ENCODE data around the gene PYROXD2.
"Not testable (repeated sequence)": the region's sequence is repeated elsewhere in the genome, so short reads cannot be mapped to it uniquely, and the experiment has no call there.

PYROXD2 gene

DNA sequence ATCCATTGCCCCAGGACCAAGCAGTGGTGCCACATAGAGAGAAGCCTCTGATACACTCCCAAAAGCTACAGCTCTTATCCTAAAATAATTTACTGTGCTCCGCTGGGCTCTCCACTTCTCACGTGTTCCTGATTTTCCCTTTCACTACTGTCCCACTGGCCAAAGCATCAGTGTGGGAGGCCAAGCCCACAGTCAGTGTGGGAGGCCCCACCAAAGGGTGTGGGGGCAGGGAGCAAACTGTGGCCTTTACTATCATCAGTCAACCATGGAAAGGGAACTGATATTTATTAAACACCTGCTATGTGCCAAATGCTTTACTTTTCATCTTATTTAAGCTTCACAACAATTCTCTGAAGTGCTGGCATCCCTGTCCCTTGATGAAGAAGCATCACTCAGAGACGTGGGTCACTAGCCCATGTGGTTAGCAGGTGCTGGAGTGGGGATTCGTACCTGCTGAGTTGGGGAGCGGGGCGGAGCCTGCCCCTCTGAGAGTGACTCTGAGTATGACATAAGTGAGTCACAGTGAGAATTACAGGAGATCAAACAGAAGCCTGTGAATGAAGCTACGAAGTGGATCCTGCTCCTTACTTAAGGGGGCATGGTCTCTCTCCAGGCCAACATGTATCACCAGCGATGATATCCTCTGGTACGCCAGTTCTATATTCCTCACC, 50.4 kb downstream of the PYROXD2 start:
- FAIRE-seq = no peak

DNA sequence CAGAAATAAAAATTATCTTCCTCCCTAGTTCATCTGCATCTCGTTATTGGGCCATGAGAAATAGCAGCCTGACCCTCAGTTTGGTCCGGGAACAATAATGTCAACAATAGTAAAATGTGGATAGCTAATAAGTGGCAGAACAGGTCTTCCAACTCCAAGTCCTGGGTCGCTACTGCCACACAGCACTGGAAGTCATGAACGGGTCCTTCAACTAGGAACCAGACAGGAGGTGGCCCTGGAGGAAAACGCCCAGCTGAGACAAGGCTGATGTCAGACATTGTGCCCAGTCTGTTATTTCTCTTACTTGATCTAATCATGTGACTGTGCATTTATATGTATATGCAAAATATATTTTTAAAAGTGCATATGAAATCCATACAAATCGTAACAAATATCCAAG, 51.8 kb downstream of the PYROXD2 start:
- FAIRE-seq = no peak

DNA sequence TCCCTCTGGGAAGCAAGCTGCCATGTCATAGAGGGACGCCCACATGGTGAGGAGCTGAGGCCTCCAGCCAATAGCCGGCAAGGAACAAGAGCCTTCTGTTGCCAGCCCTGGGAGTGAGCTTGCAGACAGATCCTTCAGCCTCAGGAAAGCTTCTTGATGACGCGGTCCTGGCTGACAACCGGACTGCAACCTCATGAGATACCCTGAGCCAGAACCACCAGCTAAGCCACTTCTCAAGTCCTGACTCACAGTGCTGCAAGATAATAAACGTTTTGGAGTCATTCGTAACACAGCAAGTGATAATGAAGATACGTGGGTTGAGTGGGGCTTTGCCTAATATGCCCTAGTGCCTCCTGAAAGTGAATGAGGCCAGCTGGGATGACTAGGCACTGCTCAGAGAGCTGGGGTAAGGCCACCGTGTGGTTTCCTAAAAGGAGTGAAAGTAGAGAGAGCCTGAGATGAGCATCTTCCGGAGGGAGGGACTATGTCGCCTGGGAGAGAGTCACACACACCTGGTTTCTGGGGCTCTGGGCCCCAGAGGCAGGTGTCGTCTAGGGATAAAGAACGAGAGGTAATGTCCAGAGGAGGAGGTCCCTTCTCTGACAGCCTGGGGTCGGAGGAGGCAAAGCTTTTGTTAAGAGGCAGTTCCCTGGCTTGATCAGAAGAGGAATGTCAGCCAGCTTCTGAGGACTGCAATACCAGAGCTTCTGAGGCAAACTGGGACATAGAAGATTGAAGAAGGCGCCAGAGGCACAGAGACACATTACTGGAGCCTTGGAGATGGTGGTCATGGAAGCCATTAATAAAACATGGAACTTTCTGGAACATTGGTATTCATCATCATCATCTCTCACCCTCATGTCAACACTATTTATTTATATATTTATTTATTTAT, 53.6 kb downstream of the PYROXD2 start:
- FAIRE-seq = no peak

DNA sequence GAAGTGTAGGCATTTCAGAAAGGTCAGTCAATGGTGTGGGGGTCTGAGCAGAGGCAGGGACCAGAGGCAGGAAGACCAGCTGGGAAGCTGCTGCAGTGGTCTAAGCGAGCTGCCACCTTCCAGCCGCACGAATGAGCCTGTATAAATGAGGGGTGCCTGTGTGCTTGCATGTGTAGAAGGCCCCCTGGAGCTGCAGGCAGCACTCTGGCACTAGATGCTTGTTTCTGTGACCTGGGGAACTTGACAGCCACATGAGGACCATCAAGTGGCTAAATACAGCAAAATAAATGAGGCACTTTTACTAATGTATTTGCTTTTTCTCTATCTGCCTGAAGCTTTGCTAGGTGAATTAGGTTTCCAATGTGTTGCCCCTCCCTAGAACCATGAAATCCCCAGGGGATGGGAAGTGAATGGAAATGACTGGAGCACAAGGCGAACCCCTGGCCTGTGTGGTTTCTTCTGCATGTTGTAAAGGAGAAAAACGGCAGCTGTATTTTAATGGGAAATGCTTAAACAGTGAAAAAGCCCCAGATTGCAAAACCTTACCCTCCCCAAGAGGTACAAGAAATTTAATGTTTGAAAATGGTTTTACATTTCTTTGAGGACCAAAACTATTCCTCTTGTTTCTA, 57.7 kb downstream of the PYROXD2 start:
- FAIRE-seq = no peak

DNA sequence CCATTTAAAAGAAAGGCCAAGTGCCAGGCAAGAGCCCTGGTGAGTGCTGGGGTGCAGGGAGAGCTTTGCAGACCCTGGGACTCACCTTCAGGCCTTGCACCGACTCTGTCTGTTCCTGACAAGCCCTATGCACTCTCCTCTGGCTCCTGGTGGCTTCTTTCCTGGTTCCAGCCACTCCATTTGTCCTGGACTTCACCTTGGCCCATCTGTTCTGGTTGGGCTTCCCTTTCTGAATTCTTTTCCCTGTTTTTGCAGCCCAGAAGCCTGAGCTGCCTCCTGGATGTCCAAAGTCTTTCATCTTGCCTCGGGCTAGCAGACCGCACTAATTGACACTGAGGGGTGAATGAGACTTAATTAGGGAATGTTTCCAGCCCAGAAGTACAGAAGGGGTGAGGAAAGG, 60.5 kb downstream of the PYROXD2 start:
- FAIRE-seq = no peak

DNA sequence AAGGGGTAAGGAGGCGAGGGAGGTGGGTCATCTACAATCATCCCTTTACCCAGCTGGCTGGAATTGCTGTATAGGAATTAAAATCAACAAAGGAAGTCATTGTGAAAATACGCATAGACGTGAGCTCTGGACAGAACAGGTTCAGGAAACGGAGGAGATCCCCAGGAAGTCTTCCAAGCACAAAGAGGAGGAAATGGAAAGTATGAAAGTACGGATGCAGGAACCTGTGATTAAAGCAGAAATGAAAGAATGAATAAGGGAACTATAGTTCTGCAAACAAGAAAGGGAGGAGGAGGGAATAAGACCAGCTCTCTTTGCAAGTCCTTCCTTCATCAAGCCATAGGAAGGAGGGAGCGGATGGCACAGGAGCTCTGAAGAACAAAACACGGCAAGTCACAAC, 61.8 kb downstream of the PYROXD2 start:
- FAIRE-seq = no peak

DNA sequence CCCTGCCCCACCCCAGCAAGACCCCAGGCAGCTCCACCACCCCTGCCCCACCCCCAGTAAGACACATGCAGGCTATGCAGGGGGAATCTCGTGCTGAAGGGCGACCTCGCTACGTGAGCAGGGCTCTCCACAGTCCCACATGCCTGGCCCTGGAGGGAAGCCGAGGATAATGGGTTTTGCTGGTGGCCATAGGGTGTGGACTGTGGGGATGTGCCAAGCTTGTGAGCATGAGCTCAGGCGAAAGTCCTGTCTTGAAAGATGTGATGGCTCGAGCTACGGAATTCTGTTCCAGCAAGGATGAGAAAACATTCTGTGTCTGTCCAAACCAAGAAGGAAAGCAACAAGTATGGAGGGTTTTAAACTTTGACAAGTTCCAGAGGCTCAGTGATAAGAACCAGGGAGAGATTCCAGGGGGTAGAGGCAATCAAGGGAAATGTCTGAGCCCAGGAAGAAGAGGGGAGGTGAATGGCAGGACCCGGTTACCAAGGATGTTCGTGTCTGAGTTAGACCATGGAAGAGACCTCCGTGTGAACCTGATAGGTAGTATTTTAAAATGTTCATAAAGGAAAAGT, 63.1 kb downstream of the PYROXD2 start:
- FAIRE-seq = no peak

DNA sequence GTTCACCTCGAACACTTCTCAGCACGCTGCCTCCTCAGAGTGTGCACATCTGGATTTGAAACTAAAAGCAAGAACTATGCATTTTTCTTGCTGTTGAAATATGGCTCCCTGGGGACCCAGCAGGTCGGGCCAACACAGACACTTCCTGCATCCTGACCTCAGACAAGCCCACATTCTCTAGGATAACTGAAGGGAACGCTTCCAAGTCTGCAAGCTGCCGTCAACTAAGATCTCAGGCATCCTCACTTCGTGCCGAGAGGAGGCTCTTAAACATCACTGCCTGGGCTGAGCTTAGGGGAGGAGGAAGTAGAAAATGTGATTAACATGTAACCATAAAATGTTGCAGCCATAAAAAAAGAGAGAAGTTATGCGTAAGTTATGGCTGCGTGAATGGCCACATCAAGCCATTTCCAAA, 65.5 kb downstream of the PYROXD2 start:
- no peak for FAIRE-seq

DNA sequence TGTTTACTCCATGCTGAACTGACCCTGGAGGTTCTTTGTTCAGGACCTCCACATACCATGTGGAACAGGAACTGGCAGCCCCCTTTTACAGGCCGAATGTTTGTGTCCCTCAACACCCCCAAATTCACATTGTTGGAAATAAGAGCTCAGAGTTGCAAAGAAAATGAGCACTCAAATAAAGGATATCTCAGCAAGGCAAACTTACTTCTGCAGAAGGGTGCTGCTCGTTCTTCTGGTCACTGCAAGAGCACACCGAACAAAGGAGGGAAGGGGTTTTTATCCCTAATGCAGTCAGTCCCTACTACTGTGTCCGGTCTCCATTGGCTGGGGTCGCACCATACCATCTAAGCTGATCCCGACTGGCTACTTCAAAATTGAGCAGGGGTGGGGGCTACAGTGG, 68.1 kb downstream of the PYROXD2 start:
- FAIRE-seq = no peak

DNA sequence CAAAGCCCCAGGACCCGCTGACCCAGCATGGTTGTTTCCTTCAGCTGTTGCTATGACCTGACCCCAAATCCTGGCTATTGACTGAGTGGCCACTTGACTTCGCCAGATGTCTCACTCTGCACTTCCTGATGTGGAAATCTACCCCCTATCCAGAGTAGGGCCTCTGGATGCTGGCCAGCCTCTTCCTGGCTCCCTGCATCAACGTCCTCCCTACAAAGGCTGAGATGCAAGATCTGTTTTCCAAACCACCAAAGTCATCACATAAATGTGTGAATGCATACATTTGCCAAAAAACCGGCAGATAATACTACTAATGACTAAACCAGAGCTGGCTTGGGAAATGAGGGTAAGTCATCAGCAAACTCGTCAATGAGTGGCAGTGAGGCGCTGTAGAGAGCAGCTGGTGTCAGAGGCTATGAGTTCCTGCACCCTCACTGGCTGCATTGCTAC, 70.4 kb downstream of the PYROXD2 start:
- no peak for FAIRE-seq

DNA sequence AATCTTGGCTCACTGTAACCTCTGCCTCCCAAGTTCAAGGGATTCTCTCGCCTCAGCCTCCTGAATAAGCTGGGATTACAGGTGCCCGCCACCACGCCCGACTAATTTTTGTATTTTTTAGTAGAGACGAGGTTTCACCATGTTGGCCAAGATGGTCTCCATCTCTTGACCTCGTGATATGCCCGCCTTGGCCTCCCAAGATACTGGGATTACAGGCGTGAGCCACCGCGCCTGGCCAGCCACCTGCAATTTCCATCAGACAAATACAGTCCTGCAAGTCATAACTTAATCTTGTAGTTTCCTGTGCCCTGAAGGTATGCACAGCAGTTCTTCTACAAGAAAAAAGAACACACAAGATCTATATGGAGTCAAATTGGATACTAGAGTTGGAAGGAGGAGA, 73.3 kb downstream of the PYROXD2 start:
- not testable (repeated sequence) for FAIRE-seq

DNA sequence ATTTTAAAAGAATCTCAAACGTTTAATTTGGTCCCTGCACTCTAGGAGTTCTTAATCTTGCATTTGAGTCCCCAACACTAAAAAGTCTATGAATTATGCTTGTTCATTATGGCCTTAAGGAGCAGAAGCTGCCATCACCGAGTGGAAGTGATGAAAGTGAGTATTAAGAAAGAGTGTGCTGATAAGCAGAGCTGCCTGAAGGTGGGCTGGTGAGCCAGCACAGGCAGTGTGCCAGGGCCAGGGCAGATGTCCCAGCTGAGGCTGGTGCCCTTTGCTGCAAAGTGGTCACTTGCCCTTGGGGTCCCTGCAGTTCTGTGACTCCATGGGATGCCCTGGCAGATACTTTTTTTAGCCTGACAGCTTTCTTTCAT, 74.1 kb downstream of the PYROXD2 start:
- FAIRE-seq = no peak

DNA sequence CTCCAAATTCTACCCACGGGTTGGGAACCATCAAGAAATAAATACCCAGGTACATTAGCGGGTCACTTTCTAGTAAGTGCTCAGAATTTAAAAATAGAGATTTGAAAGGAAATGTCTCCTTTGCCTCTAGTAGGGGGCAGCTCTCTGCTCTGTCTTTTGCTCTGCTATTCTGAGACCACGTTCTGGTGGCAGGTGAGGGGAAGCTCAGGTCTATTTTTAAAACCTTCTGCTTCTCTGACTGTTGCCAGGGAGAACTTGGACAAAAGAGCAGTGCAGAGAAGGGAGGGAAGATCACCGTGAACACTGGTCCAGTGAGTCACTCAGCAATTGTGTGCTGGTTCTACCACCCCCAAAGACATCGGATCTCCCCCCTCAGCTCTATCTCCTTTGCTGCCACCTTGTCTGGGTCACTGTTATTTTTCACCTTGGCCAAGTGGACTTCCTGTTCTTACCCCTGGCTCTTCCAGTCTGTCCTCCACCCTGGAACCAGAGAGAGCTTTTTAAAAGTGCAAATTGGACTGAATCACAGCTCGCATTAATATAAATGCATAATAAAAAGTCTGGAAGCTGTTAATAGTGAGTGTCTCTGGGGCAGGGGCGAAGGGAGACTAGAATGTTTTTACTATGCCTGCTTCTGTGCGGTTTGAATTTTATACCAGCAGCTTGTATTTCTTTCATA, 74.6 kb downstream of the PYROXD2 start:
- FAIRE-seq = no peak

DNA sequence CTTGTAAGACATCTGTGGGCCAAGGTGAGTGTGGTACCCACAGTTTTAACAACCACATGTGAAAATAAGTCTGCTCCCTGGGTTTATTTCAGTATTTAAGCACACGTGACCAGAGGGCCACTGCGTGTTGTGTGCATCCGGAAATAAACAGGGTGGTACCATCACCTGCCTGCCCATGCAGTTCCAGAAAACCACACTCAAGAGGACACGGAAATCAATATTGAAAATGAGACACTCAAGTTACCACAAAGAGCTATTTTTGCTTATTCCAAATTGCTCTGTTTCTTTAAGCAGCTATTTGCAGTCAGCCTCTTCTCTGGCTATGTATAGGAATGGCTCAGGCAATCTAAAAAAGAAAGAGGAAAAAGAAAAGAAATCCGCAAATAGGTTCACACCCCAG, 75.2 kb downstream of the PYROXD2 start:
- FAIRE-seq = no peak

DNA sequence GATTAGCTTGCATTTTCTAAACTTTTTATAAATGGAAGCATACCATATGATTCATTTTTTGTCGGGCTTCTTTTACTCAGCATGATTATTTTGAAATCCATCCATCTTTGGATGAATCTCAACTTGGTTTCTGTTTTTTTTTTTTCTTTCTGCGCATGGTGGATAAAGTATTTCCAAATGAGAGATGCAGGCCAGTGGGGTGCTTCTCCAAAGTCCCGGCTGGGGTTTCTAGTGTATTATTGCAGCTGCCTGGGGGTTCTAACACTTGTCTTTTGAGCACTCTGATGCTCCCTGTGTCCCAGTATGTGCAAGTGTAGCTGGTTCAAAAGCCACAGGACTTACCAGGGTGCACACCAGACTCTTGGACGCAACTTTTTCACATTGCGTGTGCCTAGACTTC, 76.1 kb downstream of the PYROXD2 start:
- no peak for FAIRE-seq

DNA sequence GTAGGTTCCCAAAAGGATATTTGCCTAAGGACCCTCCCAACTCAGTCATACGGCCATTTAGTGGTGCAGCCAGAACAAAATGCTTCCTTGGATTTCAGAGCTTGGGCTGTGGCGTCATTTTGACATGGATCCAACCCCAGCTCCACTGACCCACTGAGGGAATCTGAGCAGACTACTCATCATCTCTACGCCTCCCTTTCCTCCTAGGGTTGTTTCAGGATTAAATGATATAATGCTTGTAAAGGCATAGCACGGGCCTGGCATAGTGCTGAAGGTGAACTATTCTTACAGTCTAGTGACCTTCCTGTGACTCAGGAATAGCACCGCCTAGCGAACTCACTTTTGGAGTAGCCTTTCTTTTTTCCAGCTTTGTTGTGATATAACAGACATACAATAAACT, 76.7 kb downstream of the PYROXD2 start:
- FAIRE-seq = no peak

DNA sequence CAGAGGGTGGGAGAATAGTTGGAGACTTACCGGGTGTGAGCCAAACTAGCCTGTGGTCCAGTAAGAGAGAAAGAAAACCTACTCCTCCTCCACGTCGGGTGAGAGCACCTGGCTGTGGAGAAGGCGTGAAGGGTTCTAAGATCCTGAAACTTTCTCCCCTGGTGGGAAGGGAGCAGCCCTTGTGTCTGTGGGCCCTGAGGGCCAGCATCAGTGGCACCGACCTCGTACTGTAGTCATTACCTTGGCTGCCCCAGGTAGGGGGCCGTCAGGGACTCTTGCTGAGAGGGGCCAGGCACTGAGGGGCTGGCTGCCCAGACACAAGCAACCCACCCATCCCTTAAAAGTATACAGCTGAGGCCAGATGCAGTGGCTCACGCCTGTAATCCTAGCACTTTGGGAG, 77.5 kb downstream of the PYROXD2 start:
- FAIRE-seq = no peak
